HCT116 (cell line): ENCODE measurements around the gene LRRC74A. TPM values are rescaled to one million over a fixed set of nuclear protein-coding genes. Genes with fewer than 3 reads are reported as not detected.

Source experiments
- ATAC-seq: fragments of 200-7000 bp; cut with Tn5 transposase; 2 replicates; pipeline ENCODE4 v1.9.1; 2020; ENCODE audit warnings: mild to moderate bottlenecking, moderate library complexity
- BruUV-seq: library from RNA; stranded (reverse); fragments of 400-500 nt; replicated peaks from 2 replicates; lab custom pipeline; 2021; lab: Mats Ljungman, UMichigan
- CTCF ChIA-PET: fragments of 300-600 bp; sonication (Branson Sonifier 250); formaldehyde crosslinking; loops from one replicate; lab custom pipeline; 2021; ENCODE audit warnings: antibody characterized with exemption; lab: Charles Lee
- POLR2A ChIA-PET: fragments of 300-600, 350-600 bp; sonication (Branson Sonifier 250); formaldehyde crosslinking; loops from one replicate; lab custom pipeline; 2021; ENCODE audit warnings: antibody characterized with exemption; lab: Charles Lee
- RAD21 ChIA-PET, 2 experiments: fragments of 300-600 bp; sonication (Branson Sonifier 250); formaldehyde crosslinking; loops; one replicate each; lab custom pipeline; 2023; ENCODE audit warnings: low total read pairs in 2 of 2; ENCODE audit not compliant: uncharacterized antibody in 2 of 2, unreplicated experiment in 2 of 2, low non-redundant PET in 1 of 2; lab: Charles Lee
- DNase-seq: peaks from one replicate; pipeline ENCODE4 v3.0.0-alpha.2; 2010; ENCODE audit warnings: low read depth, low spot score
- H2AFZ ChIP-seq: fragments of 200-600 bp; shearing (Covaris generic), sonication (generic); 2 replicates; pipeline ENCODE4 v1.6.1; 2017; ENCODE audit warnings: low read depth, mixed run types, mixed read lengths, antibody characterized with exemption, low read length; ENCODE audit not compliant: poor library complexity, severe bottlenecking
- H3K27ac ChIP-seq: 2 replicates; pipeline ENCODE4 v1.5.1; 2012; ENCODE audit warnings: low read depth, low read length
- H3K27me3 ChIP-seq: fragments of 200-600 bp; sonication (generic); 2 replicates; pipeline ENCODE4 v1.6.1; 2016; ENCODE audit warnings: mixed run types, low read length, mixed read lengths; ENCODE audit not compliant: insufficient read depth
- H3K36me3 ChIP-seq, 2 experiments: fragments of 200-500 bp in 1 of 2; fragments of 200-600 bp in 1 of 2; sonication (Bioruptor generic) in 1 of 2; sonication (generic) in 1 of 2; 2 replicates each; pipeline versions ENCODE4 v1.5.1 to v1.6.1; 2014 to 2016; ENCODE audit warnings: low read length in 2 of 2, inconsistent platforms in 1 of 2, mixed read lengths in 1 of 2, mixed run types in 1 of 2; ENCODE audit not compliant: insufficient read depth in 2 of 2, control insufficient read depth in 1 of 2
- H3K4me1 ChIP-seq, 2 experiments: fragments of 200-600 bp in 1 of 2; sonication (generic) in 1 of 2; 2 replicates each; pipeline versions ENCODE4 v1.5.1 to v1.6.1; 2012 to 2017; ENCODE audit warnings: low read length in 2 of 2, inconsistent platforms in 1 of 2, mild to moderate bottlenecking in 1 of 2, mixed read lengths in 1 of 2, mixed run types in 1 of 2, moderate library complexity in 1 of 2; ENCODE audit not compliant: insufficient read depth in 2 of 2, control insufficient read depth in 1 of 2
- H3K4me2 ChIP-seq: fragments of 200-600 bp; sonication (generic); 2 replicates; pipeline ENCODE4 v1.6.1; 2017; ENCODE audit warnings: mixed run types, low read length, mixed read lengths
- H3K4me3 ChIP-seq, 2 experiments: fragments of 200-600 bp in 1 of 2; sonication (generic) in 1 of 2; replicated peaks in 1 of 2; 2 replicates each; pipeline ENCODE4 v1.5.1; 2011 to 2016; ENCODE audit warnings: low read length in 2 of 2, control low read depth in 1 of 2, low read depth in 1 of 2, mild to moderate bottlenecking in 1 of 2, mixed read lengths in 1 of 2, mixed run types in 1 of 2
- H3K79me2 ChIP-seq: fragments of 200-600 bp; sonication (generic); 2 replicates; pipeline ENCODE4 v1.6.1; 2017; ENCODE audit warnings: mild to moderate bottlenecking, mixed run types, low read length, moderate library complexity, mixed read lengths; ENCODE audit not compliant: insufficient read depth
- H3K9ac ChIP-seq: fragments of 200-600 bp; sonication (generic); 2 replicates; pipeline ENCODE4 v1.6.1; 2016; ENCODE audit warnings: low read length, mixed read lengths
- H3K9me2 ChIP-seq: fragments of 200-600 bp; sonication (generic), shearing (Covaris generic); 2 replicates; pipeline ENCODE4 v1.6.1; 2017; ENCODE audit warnings: mixed run types, mild to moderate bottlenecking, moderate library complexity; ENCODE audit not compliant: insufficient read depth
- H3K9me3 ChIP-seq, 2 experiments: fragments of 200-500 bp in 1 of 2; fragments of 200-600 bp in 1 of 2; sonication (Bioruptor generic) in 1 of 2; sonication (generic) in 1 of 2; 2 replicates each; pipeline ENCODE4 v1.6.1; 2014 to 2017; ENCODE audit warnings: low read length in 2 of 2, mixed read lengths in 2 of 2, inconsistent platforms in 1 of 2, low read depth in 1 of 2, mild to moderate bottlenecking in 1 of 2, mixed run types in 1 of 2, moderate library complexity in 1 of 2; ENCODE audit not compliant: control insufficient read depth in 1 of 2, insufficient read depth in 1 of 2
- H4K20me1 ChIP-seq: fragments of 200-600 bp; sonication (generic), shearing (Covaris generic); 2 replicates; pipeline ENCODE4 v1.6.1; 2017; ENCODE audit warnings: mixed run types, mild to moderate bottlenecking, moderate library complexity; ENCODE audit not compliant: insufficient read depth
- ELF1 ChIP-seq: IDR thresholded peaks from 2 replicates; pipeline ENCODE4 v1.6.1; 2012; ENCODE audit warnings: low read depth, borderline replicate concordance
- FOSL1 ChIP-seq: IDR thresholded peaks from 2 replicates; pipeline ENCODE4 v1.6.1; 2012; ENCODE audit warnings: low read depth
- JUND ChIP-seq: IDR thresholded peaks from 2 replicates; pipeline ENCODE4 v1.6.1; 2012
- YY1 ChIP-seq: IDR thresholded peaks from 2 replicates; pipeline ENCODE4 v1.6.1; 2011; ENCODE audit warnings: low read length, low read depth, moderate library complexity, mild to moderate bottlenecking; ENCODE audit not compliant: insufficient replicate concordance; ENCODE audit errors: extremely low read depth
- intact Hi-C: fragments of 100-400 bp; cut with micrococcal nuclease; formaldehyde crosslinking; loops from 2 replicates; pipeline ENCODE4 v1.10.0; 2022
- total RNA-seq: library from RNA; stranded (reverse); gene quantifications from one replicate; pipeline ENCODE4 v1.2.1, GENCODE V29; 2021; ENCODE audit not compliant: unreplicated experiment
- TF ChIP-seq, protein P1 (sequence below): IDR thresholded peaks from 2 replicates; pipeline ENCODE4 v1.6.1; 2012

Gene LRRC74A
- total RNA-seq, 1 experiment from 2014 or later: not detected

DNA sequence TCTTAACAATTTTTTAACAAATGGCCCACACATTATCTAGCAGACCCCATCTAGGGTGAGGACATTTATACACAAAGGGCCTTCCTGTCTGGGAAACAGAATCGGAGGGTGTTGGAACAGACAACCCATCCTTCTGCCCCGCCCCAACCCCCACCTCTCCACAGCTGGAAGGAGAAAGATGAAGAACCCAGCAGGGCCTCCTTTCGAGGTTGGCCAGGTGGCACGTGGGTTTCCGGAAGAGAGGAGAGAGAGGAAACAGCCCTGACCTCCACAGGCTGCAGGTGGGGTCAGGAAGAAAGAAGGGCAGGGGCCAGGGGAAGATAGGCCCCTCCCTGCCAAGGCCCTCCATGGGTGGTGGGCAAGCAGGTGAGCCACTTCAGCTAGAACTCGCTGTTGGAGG lies 57.2 kb downstream of the LRRC74A start:
- BruUV-seq: no TSS peak
- H3K27ac ChIP-seq: no peak overlapping the region
- DNase-seq: no peak
- RAD21 ChIA-PET: no interaction called here
- CTCF ChIA-PET: no interaction called here
- H2AFZ ChIP-seq: no peak overlapping the region
- TF ChIP-seq ELF1 (no peak), YY1 (no peak)
- H3K27me3 ChIP-seq: no peaks in the 10 kb centered on the region
- no peaks in the 10 kb centered on the region for H3K9me3 ChIP-seq
- H4K20me1 ChIP-seq: no peaks in the 10 kb centered on the region
- no peak overlapping the region for H3K4me2 ChIP-seq
- POLR2A ChIA-PET: no interaction called here
- no peak overlapping the region for H3K4me3 ChIP-seq
- H3K9me2 ChIP-seq: no peaks in the 10 kb centered on the region
- H3K79me2 ChIP-seq: no peaks in the 10 kb centered on the region
- H3K36me3 ChIP-seq: no peaks in the 10 kb centered on the region
- H3K4me1 ChIP-seq: no peaks in the 10 kb centered on the region
- ATAC-seq: no peak
- H3K9ac ChIP-seq: no peak overlapping the region
- intact Hi-C loops: no loop called here

DNA sequence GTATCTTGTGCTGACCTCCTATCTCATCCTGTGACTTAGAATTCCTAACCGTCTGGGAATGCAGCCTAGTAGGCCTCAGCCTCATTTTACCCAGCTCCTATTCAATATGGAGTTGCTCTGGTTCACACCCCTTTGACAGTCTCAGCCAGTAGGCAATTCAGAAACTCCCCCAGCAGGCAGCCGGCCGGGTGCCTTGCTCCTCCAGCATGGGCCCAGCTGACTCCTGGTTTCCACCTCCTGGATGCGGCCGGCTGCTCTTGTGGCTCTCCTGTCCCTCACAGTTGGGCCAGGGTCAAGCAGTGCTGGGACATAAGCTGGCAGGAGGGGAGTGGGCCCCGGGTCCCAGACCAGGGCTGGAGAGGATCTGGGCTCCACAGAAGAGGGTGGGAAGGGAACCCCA lies 58.2 kb downstream of the LRRC74A start:
- no peak for DNase-seq
- Histone ChIP-seq H4K20me1 (no peaks in the 10 kb centered on the region), H3K4me2 (no peak overlapping the region), H3K4me1 (no peaks in the 10 kb centered on the region), H3K27ac (no peak overlapping the region), H3K9me2 (no peaks in the 10 kb centered on the region), H3K9me3 (no peaks in the 10 kb centered on the region), H3K4me3 (no peak overlapping the region), H3K36me3 (no peaks in the 10 kb centered on the region)
- RAD21 ChIA-PET: no interaction called here
- BruUV-seq: no TSS peak
- no peak for ATAC-seq
- POLR2A ChIA-PET: no interaction called here
- CTCF ChIA-PET: no interaction called here
- intact Hi-C loops: no loop called here
- TF ChIP-seq, protein P1, sequence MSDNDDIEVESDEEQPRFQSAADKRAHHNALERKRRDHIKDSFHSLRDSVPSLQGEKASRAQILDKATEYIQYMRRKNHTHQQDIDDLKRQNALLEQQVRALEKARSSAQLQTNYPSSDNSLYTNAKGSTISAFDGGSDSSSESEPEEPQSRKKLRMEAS: no peak
- TF ChIP-seq FOSL1 (no peak), JUND (no peak)
- TF ChIP-seq, all 23 proteins: peak for 0
- no peak overlapping the region for H2AFZ ChIP-seq
- no peak overlapping the region for H3K9ac ChIP-seq
- no peaks in the 10 kb centered on the region for H3K79me2 ChIP-seq
- H3K27me3 ChIP-seq: no peaks in the 10 kb centered on the region
